Mesenchymal stem cell (in vitro differentiated cells and primary cell): ENCODE results near the gene BRSK1.
A peak's percentile ranks its signal among the peaks of the same experiment; 100 is the strongest.

Experiments
- DNase-seq: peaks from one replicate; pipeline ENCODE4 v3.0.0-alpha.2; 2013
- H2AFZ ChIP-seq: one replicate; pipeline ENCODE4 v1.6.1; 2013; ENCODE audit warnings: low read depth, mild to moderate bottlenecking, control low read depth, inconsistent platforms, low read length, moderate library complexity
- H2AK5ac ChIP-seq: 2 replicates; pipeline ENCODE4 v1.6.1; 2013; ENCODE audit warnings: low read length, moderate library complexity, mild to moderate bottlenecking, inconsistent platforms; ENCODE audit not compliant: severe bottlenecking
- H2BK120ac ChIP-seq: one replicate; pipeline ENCODE4 v1.6.1; 2013; ENCODE audit warnings: low read depth, mild to moderate bottlenecking, inconsistent platforms, low read length, moderate library complexity
- H2BK12ac ChIP-seq, 2 experiments: one replicate each; pipeline ENCODE4 v1.6.1; 2013; ENCODE audit warnings: inconsistent platforms in 2 of 2, low read length in 2 of 2, mild to moderate bottlenecking in 2 of 2, moderate library complexity in 2 of 2, control low read depth in 1 of 2
- H2BK15ac ChIP-seq: one replicate; pipeline ENCODE4 v1.6.1; 2013; ENCODE audit warnings: mild to moderate bottlenecking, low read depth, inconsistent platforms; ENCODE audit not compliant: poor library complexity, severe bottlenecking
- H2BK5ac ChIP-seq: 2 replicates; pipeline ENCODE4 v1.6.1; 2013; ENCODE audit warnings: low read depth, mild to moderate bottlenecking, low read length, control low read depth, inconsistent platforms; ENCODE audit not compliant: poor library complexity, severe bottlenecking
- H3K14ac ChIP-seq, 2 experiments: one replicate each; pipeline ENCODE4 v1.6.1; 2013; ENCODE audit warnings: inconsistent platforms in 2 of 2, low read length in 2 of 2, control low read depth in 1 of 2, mild to moderate bottlenecking in 1 of 2, moderate library complexity in 1 of 2
- H3K18ac ChIP-seq, 2 experiments: one replicate each; pipeline ENCODE4 v1.6.1; 2013; ENCODE audit warnings: inconsistent platforms in 2 of 2, low read length in 2 of 2, control low read depth in 1 of 2, low read depth in 1 of 2, mild to moderate bottlenecking in 1 of 2
- H3K23ac ChIP-seq, 2 experiments: one replicate each; pipeline ENCODE4 v1.6.1; 2013; ENCODE audit warnings: inconsistent platforms in 2 of 2, low read length in 2 of 2, mild to moderate bottlenecking in 2 of 2, moderate library complexity in 2 of 2, control low read depth in 1 of 2
- H3K27ac ChIP-seq: 2 replicates; pipeline ENCODE4 v1.5.1; 2013; ENCODE audit warnings: mild to moderate bottlenecking, moderate library complexity, low read length, control low read depth, inconsistent platforms; ENCODE audit not compliant: poor library complexity, severe bottlenecking
- H3K27me3 ChIP-seq, 2 experiments: 2 replicates each; pipeline versions ENCODE4 v1.6.1 to v1.7.0; 2013; ENCODE audit warnings: low read length in 2 of 2, mild to moderate bottlenecking in 2 of 2, moderate library complexity in 2 of 2, control low read depth in 1 of 2, inconsistent platforms in 1 of 2; ENCODE audit not compliant: control insufficient read depth in 1 of 2, insufficient read depth in 1 of 2
- H3K36me3 ChIP-seq, 2 experiments: 2 replicates each; pipeline versions ENCODE4 v1.6.1 to v1.7.0; 2013; ENCODE audit warnings: low read length in 2 of 2, control low read depth in 1 of 2, inconsistent platforms in 1 of 2, low read depth in 1 of 2, mild to moderate bottlenecking in 1 of 2; ENCODE audit not compliant: insufficient read depth in 2 of 2, control insufficient read depth in 1 of 2
- H3K4ac ChIP-seq, 2 experiments: one replicate each; pipeline ENCODE4 v1.6.1; 2013; ENCODE audit warnings: inconsistent platforms in 2 of 2, low read length in 2 of 2, mild to moderate bottlenecking in 2 of 2, moderate library complexity in 2 of 2, control low read depth in 1 of 2, low read depth in 1 of 2
- H3K4me1 ChIP-seq: 2 replicates; pipeline ENCODE4 v1.6.1; 2013; ENCODE audit warnings: low read depth, low read length, control low read depth; ENCODE audit not compliant: control insufficient read depth, insufficient read depth
- H3K4me2 ChIP-seq: 2 replicates; pipeline ENCODE4 v1.6.1; 2013; ENCODE audit warnings: low read length, mild to moderate bottlenecking, inconsistent platforms; ENCODE audit not compliant: poor library complexity, severe bottlenecking
- H3K4me3 ChIP-seq, 2 experiments: 2 replicates each; pipeline versions ENCODE4 v1.5.1 to v1.7.0; 2013; ENCODE audit warnings: low read length in 2 of 2, mild to moderate bottlenecking in 2 of 2, control low read depth in 1 of 2, low read depth in 1 of 2; ENCODE audit not compliant: insufficient read depth in 1 of 2
- H3K79me1 ChIP-seq: replicated peaks from 2 replicates; pipeline ENCODE4 v1.6.1; 2013; ENCODE audit warnings: mild to moderate bottlenecking, control low read depth, low read length, inconsistent platforms; ENCODE audit not compliant: poor library complexity, severe bottlenecking
- H3K9ac ChIP-seq: 2 replicates; pipeline ENCODE4 v1.7.0; 2013; ENCODE audit warnings: mild to moderate bottlenecking, low read length, moderate library complexity
- H3K9me3 ChIP-seq: 2 replicates; pipeline ENCODE4 v1.7.0; 2013; ENCODE audit warnings: mild to moderate bottlenecking, low read length; ENCODE audit not compliant: control insufficient read depth
- H4K8ac ChIP-seq: one replicate; pipeline ENCODE4 v1.6.1; 2013; ENCODE audit warnings: inconsistent platforms, mild to moderate bottlenecking, low read length, moderate library complexity
- H4K91ac ChIP-seq: one replicate; pipeline ENCODE4 v1.6.1; 2013; ENCODE audit warnings: mild to moderate bottlenecking, low read length, inconsistent platforms
- WGBS: methylation state at CpG from one replicate; pipeline ENCODE4 v1.1.7; 2013; ENCODE audit warnings: mixed read lengths; 5-methylcytosine and 5-hydroxymethylcytosine counted together

The BRSK1 gene

DNA sequence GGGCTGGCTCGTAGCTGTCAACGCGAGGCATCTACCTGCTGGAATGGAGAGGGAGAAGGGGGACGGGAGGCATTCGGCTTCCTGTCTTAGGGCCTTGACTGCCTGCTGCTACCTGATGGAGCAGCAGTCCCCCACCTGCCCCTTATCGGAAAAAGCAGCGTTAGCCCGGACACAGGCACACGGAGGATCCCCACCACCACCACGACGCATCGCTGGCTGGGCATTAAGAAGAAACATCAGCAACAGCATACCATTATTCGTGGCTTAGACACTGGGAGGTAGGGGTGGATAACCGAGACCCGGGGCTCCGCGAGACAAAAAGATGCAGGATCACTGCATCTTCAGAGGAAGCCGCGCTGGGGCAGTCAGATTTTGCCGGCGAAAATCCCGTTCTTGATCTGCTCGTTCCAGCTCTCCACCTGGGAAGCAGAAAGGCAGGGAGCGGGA is 69.6 kb downstream of the BRSK1 start:
- H4K91ac ChIP-seq, result peak overlapping the region; percentile 35
- 15% methylated on average over 24 of the region's 24 CpGs for WGBS

DNA sequence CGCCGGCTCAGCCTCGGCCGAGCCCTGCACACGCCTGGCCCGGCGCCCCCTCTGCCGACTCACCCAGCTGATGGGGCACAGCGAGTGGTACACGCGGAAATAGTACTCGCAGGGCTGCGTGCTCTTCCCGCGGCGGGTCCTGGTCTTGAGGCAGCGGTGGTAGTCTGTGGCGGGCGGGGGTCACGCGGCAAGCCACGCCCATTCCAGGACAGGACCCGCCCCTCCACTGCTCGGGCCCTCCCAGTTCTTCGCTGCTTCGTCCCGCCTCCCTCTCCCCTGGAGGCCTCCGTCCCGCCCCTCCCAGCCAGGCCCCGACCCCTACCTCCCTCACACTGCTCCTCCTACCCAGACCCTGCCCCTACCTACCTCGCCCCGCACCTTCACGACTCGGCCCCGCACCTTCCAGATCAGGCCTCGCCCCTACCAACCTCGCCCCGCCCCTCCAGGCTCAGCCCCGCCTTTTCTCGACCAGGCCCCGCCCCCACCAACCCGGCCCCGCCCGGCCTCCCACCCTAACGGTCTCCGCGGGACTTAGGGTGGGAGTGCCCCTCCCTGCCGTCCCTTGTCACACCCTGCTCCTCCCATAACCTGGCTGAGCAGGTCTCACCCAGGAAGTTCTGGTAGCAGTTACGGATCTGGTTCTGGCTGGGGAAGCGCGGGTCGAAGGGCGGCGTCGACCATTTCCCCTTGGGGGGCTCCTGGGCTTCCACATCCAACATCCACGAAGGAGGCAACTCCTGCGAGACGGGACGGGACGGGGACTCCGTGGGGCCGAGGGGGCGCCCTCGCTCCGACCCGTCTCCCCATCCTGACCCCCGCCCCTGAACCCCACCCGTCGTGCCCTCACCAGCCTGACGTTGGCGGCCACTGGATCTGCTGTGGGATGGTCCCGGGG is 70.3 kb downstream of the BRSK1 start:
- H4K8ac ChIP-seq, result peak overlapping the region; percentile 71
- no peak overlapping the region for H3K14ac ChIP-seq
- no peak overlapping the region for H4K91ac ChIP-seq
- H2BK12ac ChIP-seq, result peak overlapping the region in 1 of 2 experiments; percentile 16
- H2AFZ ChIP-seq, result peak overlapping the region; percentile 49
- no peak overlapping the region for H3K27ac ChIP-seq
- no peaks in the 10 kb centered on the region for H3K9me3 ChIP-seq
- no peaks in the 10 kb centered on the region for H3K79me1 ChIP-seq
- H3K36me3 ChIP-seq, result peaks cover 0 to 3% of the 10 kb centered on the region in 2 experiments
- H2BK120ac ChIP-seq, result no peak overlapping the region
- no peak overlapping the region for H3K9ac ChIP-seq
- WGBS, result 5% methylated on average over 49 of the region's 72 CpGs
- H3K4ac ChIP-seq, result peak overlapping the region in 1 of 2 experiments; percentile 21
- no peak overlapping the region for H2BK5ac ChIP-seq
- H3K18ac ChIP-seq, result peak overlapping the region; percentile 85 to 87
- H3K23ac ChIP-seq, result no peak overlapping the region
- H3K4me3 ChIP-seq, result peak overlapping the region; percentile 55 to 66
- peak overlapping the region; percentile 92 for H3K4me2 ChIP-seq
- H2AK5ac ChIP-seq, result no peak overlapping the region
- H2BK15ac ChIP-seq, result peak overlapping the region; percentile 74
- H3K4me1 ChIP-seq, result peaks cover 24% of the 10 kb centered on the region
- DNase-seq, result peak; percentile 76
- peaks cover 49 to 71% of the 10 kb centered on the region in 2 experiments for H3K27me3 ChIP-seq

More for the DNA sequence above, 69.6 kb downstream of the BRSK1 start:
- peaks cover 0 to 4% of the 10 kb centered on the region in 2 experiments for H3K36me3 ChIP-seq
- H3K4ac ChIP-seq, result peak overlapping the region in 1 of 2 experiments; percentile 21
- H3K4me1 ChIP-seq, result peaks cover 26% of the 10 kb centered on the region
- no peaks in the 10 kb centered on the region for H3K79me1 ChIP-seq
- H2BK120ac ChIP-seq, result no peak overlapping the region
- H3K14ac ChIP-seq, result peak overlapping the region in 1 of 2 experiments; percentile 69
- no peak overlapping the region for H3K27ac ChIP-seq
- H2AFZ ChIP-seq, result peak overlapping the region; percentile 49
- H3K9ac ChIP-seq, result no peak overlapping the region
- H3K4me3 ChIP-seq, result peak overlapping the region; percentile 55 to 66
- H2BK5ac ChIP-seq, result no peak overlapping the region
- no peak overlapping the region for H2BK15ac ChIP-seq
- peak overlapping the region in 1 of 2 experiments; percentile 47 for H2BK12ac ChIP-seq
- H3K4me2 ChIP-seq, result peak overlapping the region; percentile 92
- peak overlapping the region; percentile 21 for H2AK5ac ChIP-seq
- H3K27me3 ChIP-seq, result peaks cover 49 to 70% of the 10 kb centered on the region in 2 experiments
- peak overlapping the region in 1 of 2 experiments; percentile 85 for H3K23ac ChIP-seq
- H3K18ac ChIP-seq, result peak overlapping the region in 1 of 2 experiments; percentile 87
- DNase-seq, result no peak
- no peaks in the 10 kb centered on the region for H3K9me3 ChIP-seq
- H4K8ac ChIP-seq, result peak overlapping the region; percentile 71

DNA sequence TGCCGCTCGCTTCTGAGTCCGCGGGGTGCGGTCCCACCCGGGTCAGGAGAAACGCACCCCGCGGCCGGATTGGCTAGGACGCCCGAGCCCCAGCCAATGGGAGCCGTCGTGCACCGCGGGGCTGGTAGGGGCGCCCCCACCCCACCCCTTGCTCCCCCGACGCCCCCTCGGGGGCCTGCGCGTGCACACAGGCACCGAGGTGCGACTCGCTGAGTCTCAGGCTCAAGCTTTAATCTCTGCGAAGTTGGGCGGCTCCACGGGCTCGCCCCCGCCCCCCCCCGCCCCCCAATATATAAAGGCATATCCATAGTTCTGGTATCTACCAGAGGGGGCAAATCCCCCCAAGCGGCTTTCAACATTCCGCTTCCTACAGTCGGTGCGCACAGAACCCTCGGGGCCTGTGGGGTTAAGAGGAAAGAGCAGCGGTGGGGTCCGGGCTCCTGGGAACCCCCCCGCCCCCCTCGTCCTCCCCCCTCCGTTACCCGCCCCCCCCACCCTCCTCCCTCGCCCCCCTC is 71.0 kb downstream of the BRSK1 start, which contains the start of gene COX6B2:
Gene COX6B2 (minus strand): TSS at position 22 of the 515 bp plus-strand sequence. CDS start 198 bp downstream, outside the sequence.
- peak within 1 kb of the TSS; percentile 49 for H2AFZ ChIP-seq
- no peak within 1 kb of the TSS for H3K27ac ChIP-seq
- H2BK12ac ChIP-seq, result peak within 1 kb of the TSS in 1 of 2 experiments; percentile 16
- H2BK120ac ChIP-seq, result no peak within 1 kb of the TSS
- DNase-seq, result no peak
- no peak within 1 kb of the TSS for H3K9ac ChIP-seq
- H3K27me3 ChIP-seq, result peaks cover 49 to 71% of the 10 kb centered on the region in 2 experiments
- no peak within 1 kb of the TSS for H2AK5ac ChIP-seq
- peak within 1 kb of the TSS; percentile 55 to 66 for H3K4me3 ChIP-seq
- H3K4ac ChIP-seq, result peak within 1 kb of the TSS in 1 of 2 experiments; percentile 21
- 9% methylated on average over 18 of the region's 43 CpGs for WGBS
- H3K14ac ChIP-seq, result no peak within 1 kb of the TSS
- H3K23ac ChIP-seq, result no peak within 1 kb of the TSS
- peak within 1 kb of the TSS; percentile 71 for H4K8ac ChIP-seq
- H3K9me3 ChIP-seq, result no peaks in the 10 kb centered on the region
- H3K79me1 ChIP-seq, result no peaks in the 10 kb centered on the region
- no peak within 1 kb of the TSS for H2BK5ac ChIP-seq
- H3K4me1 ChIP-seq, result peaks cover 24% of the 10 kb centered on the region
- peak within 1 kb of the TSS; percentile 85 to 87 for H3K18ac ChIP-seq
- H3K4me2 ChIP-seq, result peak within 1 kb of the TSS; percentile 92
- peaks cover 0 to 3% of the 10 kb centered on the region in 2 experiments for H3K36me3 ChIP-seq
- H4K91ac ChIP-seq, result no peak within 1 kb of the TSS
- peak within 1 kb of the TSS; percentile 74 for H2BK15ac ChIP-seq
